GM13976 (cell line): ENCODE measurements around the gene AP3S1.
"Not testable (repeated sequence)": the region's sequence is repeated elsewhere in the genome, so short reads cannot be mapped to it uniquely, and the experiment has no call there.

ENCODE experiments used
- DNase-seq: peaks from one replicate; pipeline ENCODE4 v3.0.0; 2012; ENCODE audit warnings: low spot score
- CTCF ChIP-seq: IDR thresholded peaks from 2 replicates; pipeline ENCODE4 v1.5.1; 2012; ENCODE audit warnings: borderline replicate concordance, mild to moderate bottlenecking; ENCODE audit not compliant: insufficient read depth; ENCODE audit errors: extremely low read depth, missing control alignments, control extremely low read depth
- in situ Hi-C: fragments of 300-500 bp; cut with MboI; formaldehyde crosslinking; loops from one replicate; pipeline ENCODE4 v1.12.0; 2022; ENCODE audit warnings: low sequenced_read_pairs, mixed read lengths, inconsistent platforms; ENCODE audit not compliant: unreplicated experiment

AP3S1 gene

GRCh38 chr5:115884704-115885103 lies 43.0 kb downstream of the AP3S1 start:
- no peak for DNase-seq
- TF ChIP-seq CTCF, result no peak
- in situ Hi-C loops, result no loop called here

- in situ Hi-C loops, DNase-seq: not testable (repeated sequence)
Observed at GRCh38 chr5:115885208-115885607, 43.5 kb downstream of the AP3S1 start.

DNA sequence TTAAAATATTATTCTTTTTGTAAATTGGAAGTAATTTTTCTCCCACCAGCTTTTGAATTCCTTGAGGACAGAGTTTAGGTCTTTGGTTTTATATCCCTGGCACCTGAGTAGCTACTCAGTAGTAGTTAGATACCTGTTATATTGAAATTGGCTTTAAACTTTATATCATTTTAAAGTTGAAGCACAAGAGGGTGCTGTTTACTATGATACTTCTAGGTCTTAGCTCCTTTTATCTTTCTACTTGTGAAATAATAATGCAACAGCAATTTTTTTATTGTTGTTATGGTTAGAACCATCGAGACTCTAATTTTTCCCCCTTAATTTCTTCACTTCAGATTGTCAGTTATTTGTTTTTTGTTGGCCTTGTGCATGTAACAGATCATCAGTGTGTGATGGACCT lies 46.3 kb downstream of the AP3S1 start:
- no peak for TF ChIP-seq CTCF
- DNase-seq, result no peak
- in situ Hi-C loops, result no loop called here

- no peak for DNase-seq
- TF ChIP-seq CTCF, result no peak
- in situ Hi-C loops, result no loop called here
Observed at GRCh38 chr5:115892021-115892420, 50.3 kb downstream of the AP3S1 start.

- no peak for DNase-seq
- no peak for TF ChIP-seq CTCF
- in situ Hi-C loops, result no loop called here
Observed at GRCh38 chr5:115894342-115894741, 52.6 kb downstream of the AP3S1 start.

DNA sequence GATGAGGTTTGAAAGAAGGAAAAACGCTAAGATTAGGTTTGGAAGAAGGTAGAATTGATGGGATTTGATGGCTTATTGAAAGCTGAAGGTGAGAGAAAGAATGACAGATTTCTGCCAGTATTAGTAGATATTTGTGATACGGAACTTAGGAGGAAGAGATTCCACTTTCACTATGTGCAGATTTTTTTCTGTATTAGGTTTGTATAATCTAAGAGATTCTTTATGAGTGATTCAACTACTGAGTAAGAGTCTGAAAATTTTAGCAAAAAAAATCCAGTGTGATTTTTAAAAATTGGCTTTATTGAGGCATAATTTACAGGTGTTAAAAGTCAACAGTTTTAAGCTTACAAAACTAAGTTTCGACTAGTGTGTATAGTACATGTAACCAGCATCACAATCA lies 54.1 kb downstream of the AP3S1 start:
- TF ChIP-seq CTCF, result no peak
- in situ Hi-C loops, result no loop called here
- DNase-seq, result no peak

GRCh38 chr5:115898656-115899055 lies 56.9 kb downstream of the AP3S1 start:
- no peak for DNase-seq
- no peak for TF ChIP-seq CTCF
- in situ Hi-C loops, result no loop called here

GRCh38 chr5:115907177-115907576 lies 65.4 kb downstream of the AP3S1 start:
- TF ChIP-seq CTCF, result no peak
- in situ Hi-C loops, result no loop called here
- no peak for DNase-seq

- DNase-seq, in situ Hi-C loops: not testable (repeated sequence)
Observed at GRCh38 chr5:115913623-115914400, 72.1 kb downstream of the AP3S1 start.
